Right ventricle myocardium superior (tissue), 1 donor: ENCODE results near the gene CUL2. TPM values are rescaled to one million over a fixed set of nuclear protein-coding genes. Genes with fewer than 3 reads are reported as not detected.
A peak's percentile ranks its signal among the peaks of the same experiment; 100 is the strongest.
"Not testable (repeated sequence)": the region's sequence is repeated elsewhere in the genome, so short reads cannot be mapped to it uniquely, and the experiment has no call there.

Experiments
- ATAC-seq: fragments of 200-7000 bp; cut with Tn5 transposase; one replicate; pipeline ENCODE4 v1.9.1; 2020; ENCODE audit warnings: mild to moderate bottlenecking; ENCODE audit not compliant: poor library complexity
- DNase-seq: peaks from one replicate; pipeline ENCODE4 v3.0.0-alpha.2; 2020
- intact Hi-C: fragments of 100-400 bp; cut with DNase I; formaldehyde crosslinking; loops from one replicate; pipeline ENCODE4 v1.11.2; 2022
- total RNA-seq: library from RNA; stranded (reverse); fragmentation: NEBNext Ultra II Directional; extraction: Animal tissue kit (Norgen Biotek cat#: 25700); gene quantifications from one replicate; pipeline ENCODE4 v1.2.1, GENCODE V29; 2021
- donor health status: DM: no; HTN: yes; CAD: no; lungs with severe emphysema.

Gene CUL2
- total RNA-seq, 1 donor from 2014 or later = 35.7 TPM

GRCh38 chr10:35089611-35090161, 455 bp downstream of the CUL2 start:
- DNase-seq (no peak), ATAC-seq (peak; percentile 21)
- intact Hi-C loops = no loop called here

GRCh38 chr10:35083242-35083641, 6.9 kb downstream of the CUL2 start:
- no peak for ATAC-seq
- no peak for DNase-seq
- intact Hi-C loops = no loop called here

GRCh38 chr10:35080261-35080660, 9.9 kb downstream of the CUL2 start:
- ATAC-seq, intact Hi-C loops, DNase-seq: not testable (repeated sequence)

- DNase-seq (no peak), ATAC-seq (no peak)
- intact Hi-C loops = no loop called here
These were observed 10.4 kb downstream of the CUL2 start for GRCh38 chr10:35079763-35080162.

DNA sequence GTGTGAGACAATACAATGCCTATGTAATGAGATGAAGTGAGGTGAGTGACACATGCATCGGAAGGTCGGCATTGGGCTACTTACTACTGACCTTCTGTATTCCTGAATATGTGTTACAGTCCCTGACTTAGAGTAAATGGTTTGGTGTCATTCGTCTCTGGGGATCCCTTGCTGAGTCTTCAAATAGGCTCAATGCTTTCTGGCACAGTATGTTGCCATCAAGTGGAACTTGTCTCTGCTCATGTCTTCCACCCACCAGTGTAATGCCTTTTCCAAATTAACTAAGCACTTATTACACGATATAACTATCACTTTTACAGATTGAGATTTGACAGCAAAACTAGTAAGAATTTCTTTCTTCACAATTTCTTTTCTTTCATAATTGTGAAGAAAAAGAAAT, 10.9 kb downstream of the CUL2 start:
- intact Hi-C loops = no loop called here
- DNase-seq (no peak), ATAC-seq (no peak)

DNA sequence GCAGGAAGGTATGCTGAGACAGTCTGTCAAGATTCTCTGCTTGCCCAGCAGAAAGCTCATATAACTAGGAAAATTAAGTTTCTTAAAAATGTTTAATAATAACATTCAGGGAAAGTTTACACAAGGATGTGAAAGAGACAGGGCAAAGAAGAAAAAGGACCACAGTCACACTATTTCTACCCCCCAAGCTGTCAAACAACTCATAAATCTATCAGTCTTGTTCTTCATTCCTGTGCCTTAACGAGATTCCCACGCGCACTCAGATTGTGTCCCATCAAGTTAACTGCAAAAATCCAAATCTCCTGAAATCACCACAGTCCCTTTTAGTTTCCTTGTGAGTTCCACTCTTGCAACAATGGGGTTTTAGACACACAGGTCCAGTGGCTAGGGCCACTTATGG, 14.9 kb downstream of the CUL2 start:
- ATAC-seq = no peak
- intact Hi-C loops = no loop called here

DNA sequence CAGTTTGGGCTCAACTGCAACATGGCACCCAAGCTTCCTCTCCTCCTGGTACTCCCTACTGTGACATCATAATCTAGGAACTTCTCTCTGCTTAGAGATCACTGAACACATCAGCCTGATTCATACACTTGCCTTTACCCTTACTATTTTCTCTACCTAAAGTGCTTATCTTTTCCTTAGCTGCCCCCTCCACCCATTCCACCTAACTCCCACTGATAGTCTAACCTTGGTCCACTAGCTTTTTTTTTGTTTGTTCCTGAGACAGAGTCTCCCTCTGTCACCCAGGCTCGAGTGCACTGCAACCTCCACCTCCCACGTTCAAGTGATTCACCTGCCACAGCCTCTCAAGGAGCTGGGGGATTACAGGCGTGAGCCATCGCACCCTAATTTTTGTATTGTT, 15.9 kb downstream of the CUL2 start:
- DNase-seq (no peak), ATAC-seq (no peak)
- intact Hi-C loops = no loop called here

More for the DNA sequence above, 14.9 kb downstream of the CUL2 start:
- no peak for DNase-seq

DNA sequence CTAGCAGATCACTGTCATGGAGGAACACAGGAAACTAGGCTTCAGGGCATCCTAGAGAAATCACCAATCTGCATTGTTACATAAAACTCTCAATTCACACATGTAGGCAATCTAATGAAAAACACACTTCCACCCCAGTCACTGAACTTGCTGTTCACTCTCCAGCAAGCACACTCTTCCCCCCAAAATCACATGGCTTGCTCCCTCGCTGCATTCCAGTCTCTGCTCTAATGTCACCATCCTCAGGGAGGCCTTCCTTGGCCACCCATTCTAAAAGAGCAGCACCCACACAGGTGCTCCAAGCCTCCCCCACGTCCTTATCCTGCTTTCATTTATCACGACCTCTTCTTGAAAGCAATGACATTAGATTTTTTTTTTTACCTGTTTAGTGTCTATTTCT, 19.6 kb downstream of the CUL2 start:
- intact Hi-C loops = no loop called here
- DNase-seq (no peak), ATAC-seq (no peak)

GRCh38 chr10:35063837-35064454, 26.2 kb downstream of the CUL2 start:
- no peak for ATAC-seq
- no peak for DNase-seq
- intact Hi-C loops = no loop called here

GRCh38 chr10:35059481-35059880, 30.7 kb downstream of the CUL2 start:
- intact Hi-C loops = no loop called here
- ATAC-seq = no peak
- DNase-seq = no peak

DNA sequence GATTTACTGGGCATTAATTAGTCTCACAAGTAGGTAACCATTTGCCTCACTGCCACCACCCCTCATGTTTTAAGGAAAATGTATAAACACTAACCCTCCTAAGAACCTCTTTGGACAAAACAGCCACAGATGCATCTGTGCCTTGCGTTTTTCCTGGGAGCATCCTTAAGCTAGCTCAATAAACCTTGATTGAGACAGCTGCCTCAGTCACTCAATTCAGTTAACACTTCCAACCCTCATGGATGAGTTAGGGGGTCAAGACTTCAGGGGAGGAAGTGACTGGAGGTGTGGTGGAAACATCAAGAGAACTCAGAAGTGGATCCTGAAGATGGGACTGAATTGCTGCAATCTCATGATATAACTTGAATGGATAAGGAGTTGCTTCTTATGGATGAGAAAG, 31.5 kb downstream of the CUL2 start:
- intact Hi-C loops = no loop called here
- ATAC-seq (no peak), DNase-seq (no peak)

- DNase-seq = no peak
These were observed 32.0 kb downstream of the CUL2 start for GRCh38 chr10:35058134-35058533.

GRCh38 chr10:35056686-35057085, 33.5 kb downstream of the CUL2 start:
- DNase-seq (no peak), ATAC-seq (no peak)
- intact Hi-C loops = no loop called here

More at GRCh38 chr10:35058134-35058533, 32.0 kb downstream of the CUL2 start:
- intact Hi-C loops = no loop called here
- ATAC-seq = no peak

- ATAC-seq (no peak), DNase-seq (no peak)
- intact Hi-C loops = no loop called here
These were observed 34.0 kb downstream of the CUL2 start for GRCh38 chr10:35056133-35056532.

GRCh38 chr10:35050568-35050967, 39.6 kb downstream of the CUL2 start:
- no peak for ATAC-seq
- DNase-seq = no peak
- intact Hi-C loops = no loop called here

DNA sequence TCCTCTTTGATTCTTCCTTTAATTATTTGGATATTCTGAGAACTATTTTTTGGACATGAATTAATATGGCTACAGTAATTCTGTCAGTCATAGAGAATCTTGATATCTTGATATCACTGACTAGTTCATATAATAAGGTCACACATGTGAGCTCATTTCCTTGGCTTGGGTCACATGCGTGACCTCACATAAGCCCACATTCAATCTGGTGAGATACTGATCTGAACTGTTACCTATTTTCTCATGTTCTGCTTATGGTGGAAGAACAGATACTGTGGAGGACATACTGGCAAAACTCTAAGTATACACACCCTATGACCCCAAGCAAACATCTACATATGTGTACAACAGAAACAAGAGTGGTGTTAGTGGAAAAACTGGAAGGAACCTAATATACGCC, 44.1 kb downstream of the CUL2 start:
- intact Hi-C loops = no loop called here
- no peak for ATAC-seq

GRCh38 chr10:35045275-35045674, 44.9 kb downstream of the CUL2 start:
- ATAC-seq, intact Hi-C loops, DNase-seq: not testable (repeated sequence)

More for the DNA sequence above, 44.1 kb downstream of the CUL2 start:
- DNase-seq = no peak

DNA sequence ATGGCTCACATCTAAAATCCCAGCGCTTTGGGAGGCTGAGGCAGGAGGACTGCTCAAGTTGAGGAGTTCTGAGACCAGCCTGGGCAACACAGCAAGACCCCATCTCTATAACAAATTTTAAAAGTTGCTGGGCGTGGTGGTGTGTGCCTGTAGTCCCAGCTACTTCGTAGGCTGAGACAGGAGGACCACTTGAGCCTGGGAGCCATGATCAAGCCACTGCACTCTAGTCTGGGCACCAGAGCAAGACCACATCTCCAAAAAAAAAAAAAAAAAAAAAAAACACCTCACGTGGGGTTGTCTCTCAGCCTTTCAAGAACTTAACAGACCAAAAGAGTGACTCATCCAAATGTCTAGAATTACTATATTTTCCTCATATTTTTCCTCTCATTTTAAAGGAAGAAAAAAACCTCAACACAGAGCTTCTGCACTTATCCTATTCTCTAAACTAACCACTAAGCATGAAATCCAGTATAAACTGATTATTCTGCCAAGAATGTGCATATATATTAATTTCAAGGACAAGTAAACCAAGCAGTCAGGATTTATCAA, 46.3 kb downstream of the CUL2 start:
- ATAC-seq (no peak), DNase-seq (no peak)
- intact Hi-C loops = no loop called here

DNA sequence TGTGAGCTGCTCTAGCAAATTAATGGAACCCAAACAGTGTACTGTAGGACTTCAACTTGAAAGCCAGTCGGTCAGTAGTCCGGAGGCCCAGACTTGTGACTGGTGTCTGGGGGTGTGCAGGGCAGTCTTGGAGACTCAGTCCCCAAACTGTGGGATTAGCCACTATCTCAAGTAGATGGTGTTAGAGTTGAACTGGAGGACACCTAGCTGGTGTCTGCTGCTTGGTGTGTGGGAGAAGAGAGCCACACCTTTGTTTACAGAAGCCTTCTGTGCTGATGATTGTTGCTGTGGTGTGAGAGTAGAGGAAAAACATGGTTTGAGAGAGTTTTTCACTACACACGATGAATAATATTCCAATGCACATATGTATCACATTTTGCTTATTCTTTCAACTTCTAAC, 47.4 kb downstream of the CUL2 start:
- no peak for DNase-seq
- ATAC-seq = no peak
- intact Hi-C loops = no loop called here

- DNase-seq (no peak), ATAC-seq (no peak)
- intact Hi-C loops = no loop called here
These were observed 48.6 kb downstream of the CUL2 start for GRCh38 chr10:35041502-35041879.
